Osteocyte (in vitro differentiated cells): Measurements from ENCODE around the gene GJD2. TPM values are rescaled to one million over a fixed set of nuclear protein-coding genes. Genes with fewer than 3 reads are reported as not detected.

Experiments
- DNase-seq: peaks from one replicate; pipeline ENCODE4 v3.0.0; 2021; ENCODE audit warnings: mixed read lengths; ENCODE audit not compliant: unreplicated experiment; ENCODE audit errors: extremely low spot score
- H3K27ac Mint-ChIP-seq: one replicate; pipeline ENCODE4 v1.8.0; 2021; ENCODE audit warnings: mild to moderate bottlenecking, mixed read lengths; ENCODE audit not compliant: unreplicated experiment
- H3K27me3 Mint-ChIP-seq: one replicate; pipeline ENCODE4 v1.8.0; 2021; ENCODE audit warnings: mixed read lengths; ENCODE audit not compliant: unreplicated experiment
- H3K36me3 Mint-ChIP-seq: one replicate; pipeline ENCODE4 v1.8.0; 2021; ENCODE audit warnings: mixed read lengths; ENCODE audit not compliant: unreplicated experiment
- H3K4me1 Mint-ChIP-seq: one replicate; pipeline ENCODE4 v1.8.0; 2021; ENCODE audit warnings: mixed read lengths; ENCODE audit not compliant: unreplicated experiment
- H3K4me3 Mint-ChIP-seq: one replicate; pipeline ENCODE4 v1.8.0; 2021; ENCODE audit warnings: mild to moderate bottlenecking, moderate library complexity, mixed read lengths; ENCODE audit not compliant: unreplicated experiment
- H3K9me3 Mint-ChIP-seq: one replicate; pipeline ENCODE4 v1.8.0; 2021; ENCODE audit warnings: mixed read lengths; ENCODE audit not compliant: unreplicated experiment
- CTCF ChIP-seq: fragments of 200-600 bp; sonication (generic); IDR thresholded peaks from 2 replicates; pipeline ENCODE4 v1.5.0; 2021; ENCODE audit warnings: antibody characterized with exemption, mild to moderate bottlenecking, moderate library complexity
- total RNA-seq: library from RNA; stranded (reverse); gene quantifications from 2 replicates; pipeline ENCODE4 v1.2.1, GENCODE V29; 2021

The GJD2 gene
- total RNA-seq, 1 donor from 2014 or later, result not detected

GRCh38 chr15:34725556-34725955 lies 29.2 kb downstream of the GJD2 start:
- H3K27me3 Mint-ChIP-seq, result no peaks in the 10 kb centered on the region
- H3K4me3 Mint-ChIP-seq, result no peak overlapping the region
- DNase-seq, result no peak
- no peaks in the 10 kb centered on the region for H3K36me3 Mint-ChIP-seq
- H3K9me3 Mint-ChIP-seq, result no peaks in the 10 kb centered on the region
- H3K27ac Mint-ChIP-seq, result peak overlapping the region; percentile 46
- peaks cover 64% of the 10 kb centered on the region for H3K4me1 Mint-ChIP-seq
- TF ChIP-seq CTCF, result no peak

GRCh38 chr15:34724481-34724880 lies 30.3 kb downstream of the GJD2 start:
- DNase-seq, result no peak
- H3K27me3 Mint-ChIP-seq, result no peaks in the 10 kb centered on the region
- no peak overlapping the region for H3K27ac Mint-ChIP-seq
- TF ChIP-seq CTCF, result no peak
- no peak overlapping the region for H3K4me3 Mint-ChIP-seq
- H3K4me1 Mint-ChIP-seq, result peaks cover 69% of the 10 kb centered on the region
- H3K9me3 Mint-ChIP-seq, result no peaks in the 10 kb centered on the region
- H3K36me3 Mint-ChIP-seq, result no peaks in the 10 kb centered on the region

GRCh38 chr15:34722439-34722836 lies 32.4 kb downstream of the GJD2 start:
- Mint-ChIP-seq H3K9me3 (no peaks in the 10 kb centered on the region), H3K36me3 (no peaks in the 10 kb centered on the region), H3K27me3 (no peaks in the 10 kb centered on the region), H3K4me3 (peak overlapping the region; percentile 68), H3K4me1 (peaks cover 78% of the 10 kb centered on the region), H3K27ac (peak overlapping the region; percentile 83)
- no peak for TF ChIP-seq CTCF
- no peak for DNase-seq

GRCh38 chr15:34721802-34722438 lies 32.9 kb downstream of the GJD2 start:
- DNase-seq, result peak; percentile 89
- Mint-ChIP-seq H3K36me3 (no peaks in the 10 kb centered on the region), H3K4me1 (peaks cover 78% of the 10 kb centered on the region), H3K9me3 (no peaks in the 10 kb centered on the region), H3K4me3 (peak overlapping the region; percentile 68), H3K27ac (peak overlapping the region; percentile 83), H3K27me3 (no peaks in the 10 kb centered on the region)
- no peak for TF ChIP-seq CTCF

- Mint-ChIP-seq H3K36me3 (no peaks in the 10 kb centered on the region), H3K27ac (peak overlapping the region; percentile 63), H3K9me3 (no peaks in the 10 kb centered on the region), H3K4me1 (peaks cover 72% of the 10 kb centered on the region), H3K27me3 (no peaks in the 10 kb centered on the region), H3K4me3 (peak overlapping the region; percentile 55)
- DNase-seq, result no peak
- TF ChIP-seq CTCF, result no peak
Observed at GRCh38 chr15:34721157-34721801, 33.5 kb downstream of the GJD2 start.
